K562 (cell line): Measurements from ENCODE around the gene EAF1.

Experiments used
- POU5F1 ChIP-seq: fragments of 150-350 bp; IDR thresholded peaks from 2 replicates; pipeline ENCODE4 v1.6.1; 2014; ENCODE audit warnings: borderline replicate concordance, low read length, low read depth, mild to moderate bottlenecking; ENCODE audit not compliant: partially characterized antibody
- TEAD1 ChIP-seq, 2 experiments: fragments of 450-650 bp in 1 of 2; sonication (generic) in 1 of 2; formaldehyde crosslinking; IDR thresholded peaks; 2 replicates each; pipeline versions ENCODE4 v1.4.0 to v1.8.0; 2020 to 2022; ENCODE audit warnings: mild to moderate bottlenecking in 2 of 2, missing genetic modification reagents in 1 of 2
- TEAD4 ChIP-seq, 2 experiments: sonication (generic) in 1 of 2; formaldehyde crosslinking in 1 of 2; IDR thresholded peaks; 2 replicates each; pipeline versions ENCODE4 v1.6.1 to v1.8.0; 2012 to 2022; ENCODE audit warnings: borderline replicate concordance in 1 of 2, inconsistent platforms in 1 of 2, low read length in 1 of 2, mild to moderate bottlenecking in 1 of 2, missing genetic modification reagents in 1 of 2

GRCh38 chr3:15390460-15390859 lies 36.9 kb upstream of the EAF1 start:
- no peak for TF ChIP-seq POU5F1
- TF ChIP-seq TEAD4 (IDR thresholded peaks at IDR 0.05; ENCODE audit: low read length), result no peak
- TF ChIP-seq TEAD4 (CRISPR knock-in tag; IDR thresholded peaks at IDR 0.05; ENCODE audit: borderline replicate concordance), result no peak
- no peak for TF ChIP-seq TEAD1 (CRISPR knock-in tag; IDR thresholded peaks at IDR 0.05)
